A549 (cell line): Measurements from ENCODE around the gene DIS3L2. TPM values are rescaled to one million over a fixed set of nuclear protein-coding genes. Genes with fewer than 3 reads are reported as not detected.

Experiments
- ATAC-seq, 2 experiments: fragments of 200-7000 bp in 1 of 2; fragments of >200 bp in 1 of 2; cut with Nextera tagmentation in 1 of 2; cut with Tn5 transposase in 1 of 2; 3 replicates each; pipeline versions ENCODE4 v1.8.0 to v1.9.1; 2018 to 2020; ENCODE audit warnings: mild to moderate bottlenecking in 1 of 2, moderate library complexity in 1 of 2
- CTCF ChIA-PET: fragments of 300-600 bp; sonication (Branson Sonifier 250); formaldehyde crosslinking; extraction: SDS; loops from one replicate; lab custom pipeline; 2021; ENCODE audit warnings: antibody characterized with exemption, inconsistent platforms; lab: Yijun Ruan, JAX
- POLR2A ChIA-PET: fragments of 350-600 bp; formaldehyde crosslinking; extraction: SDS; loops from one replicate; lab custom pipeline; 2021; ENCODE audit warnings: antibody characterized with exemption, inconsistent platforms; lab: Yijun Ruan, JAX
- DNase-seq, 2 experiments: peaks; one replicate each; pipeline versions ENCODE4 v3.0.0 to v3.0.0-alpha.2; 2011 to 2016; ENCODE audit warnings: low read depth in 1 of 2, low spot score in 1 of 2
- FAIRE-seq: peaks from 2 replicates; lab custom pipeline; 2011; peaks lifted over from hg19 to GRCh38; lab: Jason Lieb, UNC
- H3K27ac ChIP-seq, 2 experiments: fragments of >200 bp; sonication (Bioruptor Twin); formaldehyde crosslinking; 3 replicates each; pipeline ENCODE4 v1.5.1; 2016 to 2017
- H3K4me1 ChIP-seq: fragments of >200 bp; sonication (Bioruptor Twin); formaldehyde crosslinking; 3 replicates; pipeline ENCODE4 v1.6.1; 2016
- H3K4me2 ChIP-seq: fragments of >200 bp; sonication (Bioruptor Twin); formaldehyde crosslinking; 3 replicates; pipeline ENCODE4 v1.6.1; 2016
- H3K4me3 ChIP-seq: fragments of >200 bp; sonication (Bioruptor Twin); formaldehyde crosslinking; 3 replicates; pipeline ENCODE4 v1.5.1; 2016
- H3K9me3 ChIP-seq: fragments of >200 bp; sonication (Bioruptor Twin); formaldehyde crosslinking; 3 replicates; pipeline ENCODE4 v1.6.1; 2016
- BHLHE40 ChIP-seq: IDR thresholded peaks from 2 replicates; pipeline ENCODE4 v1.6.1; 2012; ENCODE audit warnings: low read depth, low read length, inconsistent platforms
- CBX2 ChIP-seq: fragments of 200-600 bp; sonication (generic); IDR thresholded peaks from 2 replicates; pipeline ENCODE4 v1.6.1; 2016; ENCODE audit warnings: low read depth, mild to moderate bottlenecking, borderline replicate concordance
- CBX8 ChIP-seq: fragments of 200-600 bp; sonication (generic); IDR thresholded peaks from 2 replicates; pipeline ENCODE4 v1.6.1; 2016
- EHMT2 ChIP-seq: fragments of 200-600 bp; sonication (generic); IDR thresholded peaks from 2 replicates; pipeline ENCODE4 v1.6.1; 2016; ENCODE audit warnings: antibody characterized with exemption, low read depth, mild to moderate bottlenecking, moderate library complexity
- FOSB ChIP-seq: fragments of 250-450 bp; sonication (Bioruptor Pico); IDR thresholded peaks from 2 replicates; pipeline ENCODE4 v1.5.0; 2020; ENCODE audit warnings: mild to moderate bottlenecking, moderate library complexity
- FOSL2 ChIP-seq, 2 experiments: fragments of 450-650 bp in 1 of 2; fragments of >200 bp in 1 of 2; sonication (Bioruptor Twin) in 1 of 2; formaldehyde crosslinking; IDR thresholded peaks; 2 replicates each; pipeline versions ENCODE4 v1.5.0 to v1.6.1; 2016 to 2020; ENCODE audit warnings: mild to moderate bottlenecking in 1 of 2, moderate library complexity in 1 of 2
- HDAC2 ChIP-seq: fragments of 200-600 bp; sonication (generic); IDR thresholded peaks from 2 replicates; pipeline ENCODE4 v1.6.1; 2016
- HES2 ChIP-seq: fragments of >200 bp; sonication (Bioruptor Twin); formaldehyde crosslinking; IDR thresholded peaks from 2 replicates; pipeline ENCODE4 v1.6.1; 2016
- HEYL ChIP-seq: fragments of 250-450 bp; sonication (Bioruptor Pico); IDR thresholded peaks from 2 replicates; pipeline ENCODE4 v1.8.0; 2021; ENCODE audit warnings: mild to moderate bottlenecking, moderate library complexity
- HOXB5 ChIP-seq: fragments of 250-450 bp; sonication (Bioruptor Pico); IDR thresholded peaks from 2 replicates; pipeline ENCODE4 v1.5.0; 2020; ENCODE audit warnings: mild to moderate bottlenecking, moderate library complexity
- JUN ChIP-seq, 2 experiments: fragments of >200 bp; sonication (Bioruptor Twin); formaldehyde crosslinking; IDR thresholded peaks; 2 replicates in 1 of 2; 3 replicates in 1 of 2; pipeline ENCODE4 v1.6.1; 2016 to 2017
- JUNB ChIP-seq: fragments of >200 bp; sonication (Bioruptor Twin); formaldehyde crosslinking; IDR thresholded peaks from 2 replicates; pipeline ENCODE4 v1.6.1; 2016
- KDM1A ChIP-seq: fragments of 200-600 bp; sonication (generic); IDR thresholded peaks from 2 replicates; pipeline ENCODE4 v1.6.1; 2016; ENCODE audit warnings: low read depth, mild to moderate bottlenecking
- KDM5A ChIP-seq: fragments of 200-600 bp; sonication (generic); IDR thresholded peaks from 2 replicates; pipeline ENCODE4 v1.6.1; 2016; ENCODE audit warnings: antibody characterized with exemption, mild to moderate bottlenecking
- MAFK ChIP-seq: fragments of 450-650 bp; IDR thresholded peaks from 2 replicates; pipeline ENCODE4 v1.6.1; 2014; ENCODE audit not compliant: partially characterized antibody
- MAX ChIP-seq: IDR thresholded peaks from 2 replicates; pipeline ENCODE4 v1.6.1; 2012
- MAZ ChIP-seq: fragments of 150-350 bp; IDR thresholded peaks from 2 replicates; pipeline ENCODE4 v1.6.1; 2014; ENCODE audit warnings: antibody characterized with exemption, low read depth, low read length, borderline replicate concordance
- MYC ChIP-seq: IDR thresholded peaks from 2 replicates; pipeline ENCODE4 v1.6.1; 2012; ENCODE audit warnings: mild to moderate bottlenecking, inconsistent platforms, low read length, improper control_type of control experiment, borderline replicate concordance
- NR3C1 ChIP-seq: fragments of >200 bp; sonication (Bioruptor Twin); formaldehyde crosslinking; IDR thresholded peaks from 3 replicates; pipeline ENCODE4 v1.6.1; 2017
- PHF8 ChIP-seq: fragments of 200-600 bp; sonication (generic); IDR thresholded peaks from 2 replicates; pipeline ENCODE4 v1.6.1; 2016; ENCODE audit warnings: low read depth, mild to moderate bottlenecking, antibody characterized with exemption, moderate library complexity, borderline replicate concordance
- RAD21 ChIP-seq, 2 experiments: fragments of >200 bp in 1 of 2; sonication (Bioruptor Twin) in 1 of 2; formaldehyde crosslinking in 1 of 2; IDR thresholded peaks in 1 of 2; conservative IDR thresholded peaks in 1 of 2; 2 replicates in 1 of 2; 3 replicates in 1 of 2; pipeline ENCODE4 v1.6.1; 2012 to 2018; ENCODE audit warnings: inconsistent platforms in 1 of 2
- RCOR1 ChIP-seq: fragments of 150-350 bp; IDR thresholded peaks from 2 replicates; pipeline ENCODE4 v1.6.1; 2014; ENCODE audit warnings: antibody characterized with exemption, low read length, low read depth
- SMC3 ChIP-seq: fragments of >200 bp; sonication (Bioruptor Twin); formaldehyde crosslinking; IDR thresholded peaks from 3 replicates; pipeline ENCODE4 v1.6.1; 2018; ENCODE audit warnings: inconsistent platforms
- SREBF2 ChIP-seq: fragments of 450-650 bp; IDR thresholded peaks from 2 replicates; pipeline ENCODE4 v1.6.1; 2014; ENCODE audit warnings: mild to moderate bottlenecking, moderate library complexity
- TP53 ChIP-seq: fragments of 250-450 bp; sonication (Bioruptor Pico); IDR thresholded peaks from 2 replicates; pipeline ENCODE4 v1.5.0; 2021; ENCODE audit warnings: mild to moderate bottlenecking, moderate library complexity
- ZNF302 ChIP-seq: fragments of 250-450 bp; sonication (Bioruptor Pico); IDR thresholded peaks from 2 replicates; pipeline ENCODE4 v1.9.0; 2021; ENCODE audit warnings: inconsistent platforms, mild to moderate bottlenecking, moderate library complexity
- ZSCAN20 ChIP-seq: fragments of 250-450 bp; sonication (Bioruptor Pico); IDR thresholded peaks from 2 replicates; pipeline ENCODE4 v1.8.0; 2022; ENCODE audit warnings: mild to moderate bottlenecking, moderate library complexity
- WGBS: methylation state at CpG from one replicate; pipeline ENCODE4 v1.1.6; 2017; ENCODE audit errors: missing lambda C conversion rate; 5-methylcytosine and 5-hydroxymethylcytosine counted together
- polyA plus RNA-seq, 4 experiments: library from polyadenylated mRNA; depleted of rRNA in 3 of 4; stranded (reverse); fragments of >200 nt; fragmentation: RNase III in 1 of 4; extraction: RNeasy Plus Mini Kit Qiagen cat#74134 plus additional on column Dnase treatment in 1 of 4; gene quantifications; 2 replicates in 3 of 4; 3 replicates in 1 of 4; pipeline ENCODE4 v1.2.3, GENCODE V29; 2011 to 2017
- TF ChIP-seq, protein P1 (sequence below): fragments of >200 bp; sonication (Bioruptor Twin); formaldehyde crosslinking; IDR thresholded peaks from 3 replicates; pipeline ENCODE4 v1.6.1; 2016
- TF ChIP-seq, protein P2 (sequence below): IDR thresholded peaks from 2 replicates; pipeline ENCODE4 v1.6.1; 2012
- TF ChIP-seq, protein P3 (sequence below): fragments of >200 bp; sonication (Bioruptor Twin); formaldehyde crosslinking; IDR thresholded peaks from 3 replicates; pipeline ENCODE4 v1.5.1; 2016

DIS3L2 gene
- polyA plus RNA-seq, 2 of the 4 experiments (the other 2 are of a cell fraction): 14.9 to 15.4 TPM

- 0 out of 3 replicates have a peak, but pooled peaks cover 3% of the 10 kb centered on the region for H3K9me3 ChIP-seq
- CTCF ChIA-PET: interaction anchor here (1.5 kb wide), 1 partner anchor 9 kb away, joined by 3 read pairs; no protein-coding TSS in a partner anchor
- 95% methylated on average over 2 of the region's 2 CpGs for WGBS
- DNase-seq: no peak
- POLR2A ChIA-PET: interaction anchor here (0.7 kb wide), 1 partner anchor 37 kb away, joined by 3 read pairs; no protein-coding TSS in a partner anchor
- TF ChIP-seq MAFK (peak; percentile 31), HES2 (no peak), TP53 (CRISPR knock-in tag) (no peak)
- TF ChIP-seq, all 56 proteins: peak for 1
- no peaks in the 10 kb centered on the region for H3K4me1 ChIP-seq
- FAIRE-seq (no peak), ATAC-seq (no peak)
- no peak overlapping the region for H3K27ac ChIP-seq
- no peak overlapping the region for H3K4me2 ChIP-seq
- no peak overlapping the region for H3K4me3 ChIP-seq
Observed at GRCh38 chr2:232183279-232183678, 221.8 kb downstream of the DIS3L2 start.

- POLR2A ChIA-PET: no interaction called here
- no peak overlapping the region for H3K27ac ChIP-seq
- FAIRE-seq (no peak), DNase-seq (no peak)
- 93% methylated on average over 6 of the region's 6 CpGs for WGBS
- TF ChIP-seq FOSL2 (IDR thresholded peaks at IDR 0.05): no peak
- no peak for TF ChIP-seq FOSL2 (CRISPR knock-in tag; IDR thresholded peaks at IDR 0.05)
- no peak for TF ChIP-seq ZNF302 (CRISPR knock-in tag)
- no peak for TF ChIP-seq SREBF2
- no peak for TF ChIP-seq RCOR1
- TF ChIP-seq, protein P1, sequence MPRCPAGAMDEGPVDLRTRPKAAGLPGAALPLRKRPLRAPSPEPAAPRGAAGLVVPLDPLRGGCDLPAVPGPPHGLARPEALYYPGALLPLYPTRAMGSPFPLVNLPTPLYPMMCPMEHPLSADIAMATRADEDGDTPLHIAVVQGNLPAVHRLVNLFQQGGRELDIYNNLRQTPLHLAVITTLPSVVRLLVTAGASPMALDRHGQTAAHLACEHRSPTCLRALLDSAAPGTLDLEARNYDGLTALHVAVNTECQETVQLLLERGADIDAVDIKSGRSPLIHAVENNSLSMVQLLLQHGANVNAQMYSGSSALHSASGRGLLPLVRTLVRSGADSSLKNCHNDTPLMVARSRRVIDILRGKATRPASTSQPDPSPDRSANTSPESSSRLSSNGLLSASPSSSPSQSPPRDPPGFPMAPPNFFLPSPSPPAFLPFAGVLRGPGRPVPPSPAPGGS: no peak
- TF ChIP-seq BHLHE40: no peak
- no peak for TF ChIP-seq JUN (IDR thresholded peaks at IDR 0.05)
- TF ChIP-seq, protein P2, sequence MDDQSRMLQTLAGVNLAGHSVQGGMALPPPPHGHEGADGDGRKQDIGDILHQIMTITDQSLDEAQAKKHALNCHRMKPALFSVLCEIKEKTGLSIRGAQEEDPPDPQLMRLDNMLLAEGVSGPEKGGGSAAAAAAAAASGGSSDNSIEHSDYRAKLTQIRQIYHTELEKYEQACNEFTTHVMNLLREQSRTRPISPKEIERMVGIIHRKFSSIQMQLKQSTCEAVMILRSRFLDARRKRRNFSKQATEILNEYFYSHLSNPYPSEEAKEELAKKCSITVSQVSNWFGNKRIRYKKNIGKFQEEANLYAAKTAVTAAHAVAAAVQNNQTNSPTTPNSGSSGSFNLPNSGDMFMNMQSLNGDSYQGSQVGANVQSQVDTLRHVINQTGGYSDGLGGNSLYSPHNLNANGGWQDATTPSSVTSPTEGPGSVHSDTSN: no peak
- no peak for TF ChIP-seq HEYL
- TF ChIP-seq MAX: no peak
- TF ChIP-seq CBX2: no peak
- TF ChIP-seq JUNB: no peak
- TF ChIP-seq, all 56 proteins: peak for 0
- H3K4me2 ChIP-seq: no peak overlapping the region
- CTCF ChIA-PET: interaction anchor here (1.5 to 1.7 kb wide), 2 partner anchors 8 to 9 kb away, joined by 3 to 4 read pairs; no protein-coding TSS in a partner anchor
- H3K9me3 ChIP-seq: 0 out of 3 replicates have a peak, but pooled peaks cover 3% of the 10 kb centered on the region
- no peaks in the 10 kb centered on the region for H3K4me1 ChIP-seq
- H3K4me3 ChIP-seq: no peak overlapping the region
- ATAC-seq: no peak
Observed at GRCh38 chr2:232184346-232184745, 222.8 kb downstream of the DIS3L2 start.

DNA sequence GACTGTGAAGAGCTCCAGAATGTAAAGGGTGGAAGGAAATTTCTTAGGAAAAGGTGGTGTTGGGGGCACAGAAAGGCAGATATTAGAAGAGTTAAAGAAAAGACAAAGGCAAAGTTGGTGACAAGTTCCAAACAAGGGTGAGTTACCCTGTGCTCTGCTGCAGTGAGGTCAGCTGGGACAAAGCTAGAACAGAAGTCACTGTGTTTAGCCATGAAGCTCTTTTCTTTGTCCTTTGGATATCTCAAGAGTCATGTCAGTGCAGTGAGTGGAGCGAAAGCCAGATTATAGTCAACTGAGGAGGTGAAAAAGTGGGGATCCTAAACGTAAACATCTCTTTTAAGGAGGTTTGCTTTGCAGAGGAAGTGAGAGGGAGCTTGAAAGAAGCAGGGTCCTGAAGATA, 229.3 kb downstream of the DIS3L2 start:
- no peak overlapping the region for H3K4me2 ChIP-seq
- no peaks in the 10 kb centered on the region for H3K4me1 ChIP-seq
- H3K9me3 ChIP-seq: 0 out of 3 replicates have a peak, but pooled peaks cover 2% of the 10 kb centered on the region
- ChIA-PET POLR2A (no interaction called here), CTCF (interaction anchor here (0.7 to 1.3 kb wide), 2 partner anchors 8 to 136 kb away, joined by 3 to 4 read pairs; no protein-coding TSS in a partner anchor)
- DNase-seq: no peak
- WGBS: 82% methylated on average over 2 of the region's 2 CpGs
- H3K4me3 ChIP-seq: no peak overlapping the region
- FAIRE-seq: no peak
- no peak overlapping the region for H3K27ac ChIP-seq
- ATAC-seq: no peak
- TF ChIP-seq HDAC2 (no peak), EHMT2 (no peak), FOSB (CRISPR knock-in tag) (no peak), PHF8 (no peak), SMC3 (no peak), ZSCAN20 (CRISPR knock-in tag) (no peak), RAD21 (conservative IDR thresholded peaks at IDR 0.05 in 1 of 2, IDR thresholded peaks at IDR 0.05 in 1 of 2) (no peak), MAFK (no peak), MYC (no peak), MAX (no peak), KDM5A (no peak), HOXB5 (no peak), NR3C1 (no peak), JUN (IDR thresholded peaks at IDR 0.05) (no peak), CBX8 (no peak), KDM1A (no peak), MAZ (no peak)
- TF ChIP-seq, protein P3, sequence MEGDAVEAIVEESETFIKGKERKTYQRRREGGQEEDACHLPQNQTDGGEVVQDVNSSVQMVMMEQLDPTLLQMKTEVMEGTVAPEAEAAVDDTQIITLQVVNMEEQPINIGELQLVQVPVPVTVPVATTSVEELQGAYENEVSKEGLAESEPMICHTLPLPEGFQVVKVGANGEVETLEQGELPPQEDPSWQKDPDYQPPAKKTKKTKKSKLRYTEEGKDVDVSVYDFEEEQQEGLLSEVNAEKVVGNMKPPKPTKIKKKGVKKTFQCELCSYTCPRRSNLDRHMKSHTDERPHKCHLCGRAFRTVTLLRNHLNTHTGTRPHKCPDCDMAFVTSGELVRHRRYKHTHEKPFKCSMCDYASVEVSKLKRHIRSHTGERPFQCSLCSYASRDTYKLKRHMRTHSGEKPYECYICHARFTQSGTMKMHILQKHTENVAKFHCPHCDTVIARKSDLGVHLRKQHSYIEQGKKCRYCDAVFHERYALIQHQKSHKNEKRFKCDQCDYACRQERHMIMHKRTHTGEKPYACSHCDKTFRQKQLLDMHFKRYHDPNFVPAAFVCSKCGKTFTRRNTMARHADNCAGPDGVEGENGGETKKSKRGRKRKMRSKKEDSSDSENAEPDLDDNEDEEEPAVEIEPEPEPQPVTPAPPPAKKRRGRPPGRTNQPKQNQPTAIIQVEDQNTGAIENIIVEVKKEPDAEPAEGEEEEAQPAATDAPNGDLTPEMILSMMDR: no peak
